Aorta (tissue), 5 donors: Measurements from ENCODE around the gene KCMF1. TPM values are rescaled to one million over a fixed set of nuclear protein-coding genes. Genes with fewer than 3 reads are reported as not detected.

Source experiments
- ATAC-seq: fragments of 200-7000 bp; cut with Tn5 transposase; one replicate; pipeline ENCODE4 v1.9.1; 2022; ENCODE audit warnings: moderate library complexity; ENCODE audit not compliant: low FRiP score
- DNase-seq, 2 donors: peaks; one replicate each; pipeline ENCODE4 v3.0.0-alpha.2; 2020
- H3K27ac ChIP-seq, 2 donors: one replicate each; pipeline ENCODE4 v1.5.1; 2013; ENCODE audit warnings: low read length in 2 of 2, mild to moderate bottlenecking in 2 of 2, moderate library complexity in 2 of 2, control low read depth in 1 of 2, inconsistent platforms in 1 of 2, low read depth in 1 of 2
- H3K27me3 ChIP-seq, 2 donors: one replicate each; pipeline ENCODE4 v1.6.1; 2013; ENCODE audit warnings: control low read depth in 1 of 2, low read length in 1 of 2, mild to moderate bottlenecking in 1 of 2, moderate library complexity in 1 of 2; ENCODE audit not compliant: insufficient read depth in 2 of 2, control insufficient read depth in 1 of 2
- H3K36me3 ChIP-seq, 2 donors: one replicate each; pipeline ENCODE4 v1.6.1; 2013; ENCODE audit warnings: control low read depth in 1 of 2, low read length in 1 of 2, mild to moderate bottlenecking in 1 of 2; ENCODE audit not compliant: insufficient read depth in 2 of 2, control insufficient read depth in 1 of 2
- H3K4me1 ChIP-seq, 2 donors: one replicate each; pipeline ENCODE4 v1.6.1; 2013; ENCODE audit warnings: low read length in 2 of 2, control low read depth in 1 of 2, mild to moderate bottlenecking in 1 of 2, moderate library complexity in 1 of 2; ENCODE audit not compliant: insufficient read depth in 2 of 2, control insufficient read depth in 1 of 2
- H3K4me3 ChIP-seq, 2 donors: one replicate each; pipeline ENCODE4 v1.5.1; 2013; ENCODE audit warnings: low read length in 2 of 2, control low read depth in 1 of 2, mild to moderate bottlenecking in 1 of 2
- H3K9me3 ChIP-seq: one replicate; pipeline ENCODE4 v1.6.1; 2013; ENCODE audit warnings: mild to moderate bottlenecking, low read length; ENCODE audit not compliant: control insufficient read depth
- WGBS, 2 donors: extraction: QIAGEN DNeasy Blood & Tissue Kit; methylation state at CpG; one replicate each; pipeline ENCODE4 v1.1.7; 2013; 5-methylcytosine and 5-hydroxymethylcytosine counted together
- intact Hi-C, 2 donors: fragments of 100-400 bp; cut with DNase I; formaldehyde crosslinking; loops; one replicate each; pipeline versions ENCODE4 v1.14.2 to v1.15.0; 2022
- polyA plus RNA-seq, 2 donors: library from polyadenylated mRNA; stranded (reverse); fragments of 200-250 nt; gene quantifications; one replicate each; pipeline ENCODE4 v1.2.3, GENCODE V29; 2013
- total RNA-seq, 2 donors: library from RNA; stranded (reverse); fragmentation: NEBNext Ultra II Directional; extraction: Animal tissue kit (Norgen Biotek cat#: 25700); gene quantifications; one replicate each; pipeline ENCODE4 v1.2.1, GENCODE V29; 2021
- donor health status: healthy with polysubstance abuse.
- donor health status: Bipolar disorder and iron deficiency.
- donor health status: DM: no; HTN: no; CAD: no.
- donor health status: DM: no; HTN: no; CAD: no.
- donor health status: DM: yes; HTN: yes; CAD: no.

KCMF1 gene
- total and polyA plus RNA-seq, 4 donors, result 37.2 to 66.7 (median 50.7) TPM

DNA sequence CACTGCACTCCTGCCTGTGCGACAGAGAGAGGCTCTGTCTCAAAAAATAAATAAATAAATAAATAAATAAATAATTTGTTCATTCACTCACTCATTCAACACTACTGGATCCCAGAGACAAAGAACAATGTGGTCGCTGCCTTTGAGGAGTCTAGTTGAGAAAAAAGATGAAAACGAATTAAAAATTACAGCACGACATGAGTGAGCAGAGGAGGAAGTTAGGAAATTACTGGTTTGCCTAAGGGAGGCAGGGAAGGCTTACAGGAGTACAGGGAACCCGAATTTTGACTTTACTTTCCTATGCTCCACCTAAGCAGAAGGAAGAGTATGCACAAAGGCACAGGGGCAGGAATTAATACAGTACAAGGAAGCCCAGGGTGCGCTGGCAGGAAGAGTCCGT is 4.2 kb upstream of the KCMF1 start:
- Histone ChIP-seq H3K27me3 (no peaks in the 10 kb centered on the region), H3K9me3 (no peaks in the 10 kb centered on the region), H3K4me3 (no peak overlapping the region), H3K27ac (no peak overlapping the region), H3K4me1 (peaks cover 0 to 2% of the 10 kb centered on the region in 2 donors), H3K36me3 (peaks cover 0 to 5% of the 10 kb centered on the region in 2 donors)
- ATAC-seq, result no peak
- intact Hi-C loops, result no loop called here
- 93 to 94% methylated on average over 7 of the region's 7 CpGs for WGBS, 2 donors
- no peak for DNase-seq

DNA sequence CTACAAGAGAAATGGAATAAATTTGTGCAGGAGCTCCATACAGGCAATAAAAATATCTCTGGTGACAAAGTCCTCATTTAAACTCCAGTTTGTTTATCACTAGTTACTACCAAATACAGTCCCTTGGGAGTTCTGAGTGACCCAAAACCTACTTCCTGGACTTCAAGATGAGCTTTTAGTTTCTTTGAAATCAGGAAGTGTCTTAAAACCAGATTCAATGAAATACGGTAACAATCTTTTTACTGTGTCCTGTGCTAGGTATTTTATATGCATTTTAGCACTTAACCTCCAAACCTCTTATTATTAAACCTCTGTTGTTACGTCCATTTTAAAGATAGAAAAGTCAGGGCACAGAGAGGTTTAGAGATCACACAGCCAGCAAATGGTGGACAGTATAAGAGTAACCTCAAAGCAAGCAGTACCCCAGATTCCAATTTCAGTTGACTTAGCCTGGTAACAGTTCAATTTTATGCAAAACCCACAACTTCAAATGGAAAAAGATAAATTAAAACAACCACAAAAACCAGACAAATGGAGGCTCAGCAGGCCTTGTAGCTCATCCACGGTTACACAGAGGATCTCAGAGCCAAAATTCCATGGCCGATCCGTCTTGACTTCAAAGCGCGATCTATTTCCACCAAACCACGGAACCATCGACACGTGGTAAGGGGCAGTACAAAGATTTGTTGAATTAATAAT is 1.3 kb upstream of the KCMF1 start:
- Histone ChIP-seq H3K27me3 (no peaks in the 10 kb centered on the region), H3K4me1 (peaks cover 0 to 4% of the 10 kb centered on the region in 2 donors), H3K9me3 (no peaks in the 10 kb centered on the region), H3K36me3 (peaks cover 0 to 1% of the 10 kb centered on the region in 2 donors), H3K4me3 (peak overlapping the region; percentile 100), H3K27ac (peak overlapping the region; percentile 52 to 99)
- ATAC-seq, result no peak
- DNase-seq, result no peak
- WGBS, 2 donors, result 4% methylated on average over 10 of the region's 10 CpGs
- intact Hi-C loops, result no loop called here

DNA sequence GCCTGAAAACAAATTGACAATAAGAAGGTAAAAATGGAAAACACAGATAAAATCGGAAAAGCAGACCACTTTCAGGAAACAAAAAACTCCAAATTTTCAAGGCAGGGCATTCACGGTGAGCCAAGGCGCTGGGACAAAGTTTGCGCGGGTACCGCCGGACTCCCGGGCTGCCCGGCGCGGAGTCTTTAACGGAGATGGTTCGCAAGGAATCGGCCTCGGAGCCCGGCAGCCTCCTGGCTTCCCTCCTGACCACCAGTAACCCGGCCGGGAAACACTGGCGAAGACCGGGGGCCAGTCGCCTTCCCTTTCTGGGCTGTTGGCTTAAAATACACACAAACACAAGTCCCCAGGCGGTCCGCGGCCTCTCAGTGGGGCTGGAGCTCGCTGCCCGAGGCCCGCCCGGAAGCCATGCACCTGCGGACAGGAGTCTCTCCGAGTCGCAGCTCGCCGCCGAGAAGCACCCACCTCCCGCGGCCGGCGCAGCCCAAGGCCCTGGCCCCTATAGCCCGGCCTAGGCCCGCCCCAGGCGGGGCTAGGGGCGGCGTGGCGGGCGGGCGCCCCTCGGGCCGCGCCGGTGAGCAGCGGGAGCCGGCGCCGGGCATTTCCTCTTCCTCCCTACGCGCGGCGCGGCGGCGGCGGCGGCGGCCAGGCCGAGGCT is 622 bp upstream of the KCMF1 start:
- peaks cover 0 to 4% of the 10 kb centered on the region in 2 donors for H3K4me1 ChIP-seq
- peak overlapping the region; percentile 100 for H3K4me3 ChIP-seq
- H3K36me3 ChIP-seq, result no peaks in the 10 kb centered on the region
- DNase-seq (peak; percentile 79 to 90), ATAC-seq (peak; percentile 72)
- H3K27me3 ChIP-seq, result no peaks in the 10 kb centered on the region
- WGBS, 2 donors, result 0 to 1% methylated on average over 49 to 65 of the region's 65 CpGs
- intact Hi-C loops, result no loop called here
- peak overlapping the region; percentile 77 to 99 for H3K27ac ChIP-seq
- H3K9me3 ChIP-seq, result no peaks in the 10 kb centered on the region

DNA sequence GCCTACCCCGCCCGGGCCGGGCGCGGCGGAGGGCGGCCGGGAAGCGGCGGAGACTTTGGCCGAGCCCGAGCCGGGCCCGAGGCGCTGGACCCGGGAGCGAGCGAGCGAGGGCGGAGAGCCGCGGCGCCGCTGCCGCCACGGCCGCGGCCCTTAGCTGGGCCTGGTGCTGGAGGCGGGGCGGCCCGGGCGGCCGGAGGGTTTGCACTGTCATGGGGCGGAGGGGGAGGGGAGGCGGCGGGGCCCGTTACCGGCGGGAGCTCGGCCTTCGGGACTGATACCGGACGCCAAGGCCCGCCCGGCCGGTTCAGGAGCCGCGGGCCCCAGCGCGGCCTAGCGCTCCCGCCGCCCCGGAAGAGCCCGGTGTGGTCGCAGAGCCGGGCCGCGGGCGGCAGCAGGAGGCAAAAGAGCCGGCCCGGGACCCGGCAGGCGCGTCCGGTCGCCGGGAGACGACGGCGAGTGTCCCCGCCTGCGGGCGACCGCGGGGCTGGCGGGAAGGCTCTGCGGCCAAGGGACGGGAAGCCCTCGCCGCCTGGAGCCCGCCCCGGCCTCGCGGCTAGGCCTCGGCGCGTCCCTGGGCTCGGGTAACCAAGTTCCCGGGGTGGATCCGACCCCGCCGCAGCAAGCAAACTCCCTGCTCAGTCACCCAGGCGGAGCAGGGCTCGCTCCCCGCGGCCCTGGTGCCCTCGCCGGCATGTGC is 697 bp downstream of the KCMF1 start:
- H3K4me3 ChIP-seq, result peak overlapping the region; percentile 100
- intact Hi-C loops, result no loop called here
- peak; percentile 63 for ATAC-seq
- peaks cover 0 to 6% of the 10 kb centered on the region in 2 donors for H3K4me1 ChIP-seq
- WGBS, 2 donors, result 0 to 1% methylated on average over 40 to 99 of the region's 99 CpGs
- no peaks in the 10 kb centered on the region for H3K9me3 ChIP-seq
- no peaks in the 10 kb centered on the region for H3K27me3 ChIP-seq
- H3K36me3 ChIP-seq, result no peaks in the 10 kb centered on the region
- DNase-seq, result peak; percentile 69 to 89
- H3K27ac ChIP-seq, result peak overlapping the region; percentile 96 to 99

DNA sequence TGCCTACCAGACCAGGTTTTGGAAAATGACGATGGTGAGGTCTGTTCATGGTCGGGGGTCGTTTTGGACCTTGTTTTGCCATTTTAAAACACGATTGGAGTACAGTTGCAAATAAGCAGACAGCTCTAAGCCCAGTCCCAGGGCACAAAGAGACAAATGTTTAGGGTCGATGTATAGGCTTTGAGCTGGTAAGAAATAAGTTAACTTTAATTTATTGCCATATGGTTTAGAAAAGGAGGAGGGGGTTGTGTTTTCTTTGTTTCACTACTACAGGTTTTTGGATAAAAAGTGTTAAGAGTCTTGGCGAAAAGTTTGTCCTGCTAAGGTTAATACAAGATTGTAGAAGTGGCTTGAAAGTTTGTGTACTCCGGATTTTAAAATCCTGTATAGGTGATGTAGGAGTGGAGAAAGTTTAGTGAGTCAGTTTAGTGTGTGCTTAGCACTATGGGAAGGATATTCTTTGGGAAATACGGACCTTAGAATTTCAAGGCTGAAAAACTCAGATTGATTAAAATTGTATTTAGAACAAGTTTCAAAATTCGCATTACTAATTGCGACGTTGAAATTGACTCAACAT is 1.3 kb downstream of the KCMF1 start:
- ATAC-seq, result no peak
- Histone ChIP-seq H3K4me1 (peaks cover 0 to 6% of the 10 kb centered on the region in 2 donors), H3K9me3 (no peaks in the 10 kb centered on the region), H3K27ac (peak overlapping the region; percentile 6 to 96), H3K27me3 (no peaks in the 10 kb centered on the region), H3K36me3 (no peaks in the 10 kb centered on the region), H3K4me3 (peak overlapping the region; percentile 100)
- no peak for DNase-seq
- intact Hi-C loops, result no loop called here
- WGBS, 2 donors, result 9 to 10% methylated on average over 11 of the region's 11 CpGs

DNA sequence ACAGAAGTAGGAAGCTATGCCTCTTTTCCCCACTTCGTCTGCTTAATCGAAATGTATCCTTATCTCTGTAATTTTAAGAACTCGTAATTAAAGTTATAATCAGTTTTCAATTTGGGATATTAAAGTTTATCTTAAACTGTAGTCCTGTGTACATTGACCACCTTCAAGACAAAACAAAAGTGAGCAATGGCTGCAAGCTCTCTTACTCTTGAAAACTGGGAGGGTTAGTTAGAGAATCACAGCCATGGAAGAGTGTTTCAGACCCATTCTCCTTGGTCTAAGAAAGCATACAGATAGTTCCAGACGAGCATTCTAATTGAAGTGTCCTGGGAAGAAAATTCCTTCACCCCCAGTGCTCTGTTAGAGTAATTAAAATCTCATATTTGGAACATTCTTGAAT is 2.0 kb downstream of the KCMF1 start:
- WGBS, 2 donors, result 14 to 19% methylated on average over 4 of the region's 4 CpGs
- Histone ChIP-seq H3K27me3 (no peaks in the 10 kb centered on the region), H3K4me3 (peak overlapping the region in 1 of 2 donors; percentile 100), H3K9me3 (no peaks in the 10 kb centered on the region), H3K27ac (no peak overlapping the region), H3K4me1 (peaks cover 0 to 6% of the 10 kb centered on the region in 2 donors), H3K36me3 (no peaks in the 10 kb centered on the region)
- ATAC-seq (no peak), DNase-seq (no peak)
- intact Hi-C loops, result no loop called here

DNA sequence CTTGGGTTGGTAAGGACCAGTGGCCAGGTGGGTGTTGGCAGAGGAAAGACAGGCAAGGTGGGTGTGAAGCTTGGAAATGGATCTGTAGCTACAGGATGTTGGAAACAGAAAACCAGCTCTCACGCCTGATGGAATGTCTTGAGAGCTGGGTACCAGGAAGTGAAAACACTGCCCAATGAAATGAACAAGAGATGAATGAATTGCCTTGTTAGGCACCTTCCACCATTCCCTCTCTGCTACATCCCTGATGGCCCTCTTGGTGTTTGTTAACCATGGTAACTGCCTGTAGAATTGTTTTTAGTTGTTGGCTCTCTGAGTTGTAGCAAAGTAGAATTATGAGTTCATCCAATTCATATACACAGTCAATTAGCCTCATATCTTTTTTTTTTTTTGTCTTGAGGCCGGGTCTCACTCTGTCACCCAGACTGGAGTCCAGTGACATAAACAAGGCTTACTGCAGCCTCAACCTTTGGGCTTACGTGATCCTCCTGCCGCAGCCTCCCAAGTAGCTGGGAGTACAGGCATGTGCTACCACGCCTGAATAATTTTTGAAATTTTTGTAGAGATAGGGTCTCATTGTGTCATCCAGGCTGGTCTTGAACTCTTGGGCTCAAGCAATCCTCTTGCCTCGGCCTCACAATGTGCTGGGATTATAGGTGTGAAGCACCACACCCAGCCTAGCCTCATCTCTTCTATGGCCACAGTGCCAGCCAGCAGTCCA is 9.5 kb downstream of the KCMF1 start:
- Histone ChIP-seq H3K4me1 (peaks cover 2% of the 10 kb centered on the region in 2 donors), H3K4me3 (no peak overlapping the region), H3K27me3 (no peaks in the 10 kb centered on the region), H3K27ac (no peak overlapping the region), H3K36me3 (no peaks in the 10 kb centered on the region), H3K9me3 (no peaks in the 10 kb centered on the region)
- no peak for ATAC-seq
- DNase-seq, result no peak
- WGBS, 2 donors, result 83 to 84% methylated on average over 6 of the region's 6 CpGs
- intact Hi-C loops, result no loop called here

DNA sequence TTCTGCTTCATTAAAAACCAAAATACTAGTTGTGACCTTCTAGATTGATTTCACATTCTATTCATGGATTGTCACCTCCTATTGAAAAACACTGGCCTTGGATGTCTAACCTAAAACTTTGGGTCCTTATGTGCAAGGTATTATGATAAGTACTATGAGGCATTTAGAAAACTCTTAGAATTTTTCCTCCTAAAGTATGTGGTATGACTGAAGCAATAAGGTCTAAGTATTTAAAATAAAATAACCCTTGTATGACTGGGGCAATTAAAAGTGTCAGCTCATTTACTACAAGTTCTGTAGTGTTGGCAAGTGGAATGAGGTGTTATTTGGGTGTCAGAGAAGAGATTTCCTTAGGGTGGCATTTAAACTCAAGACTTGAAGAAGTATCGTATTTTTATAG is 15.1 kb downstream of the KCMF1 start:
- H3K27me3 ChIP-seq, result no peaks in the 10 kb centered on the region
- H3K36me3 ChIP-seq, result no peaks in the 10 kb centered on the region
- 73 to 88% methylated on average over 1 of the region's 1 CpG for WGBS, 2 donors
- DNase-seq (no peak), ATAC-seq (no peak)
- no peak overlapping the region for H3K27ac ChIP-seq
- H3K4me1 ChIP-seq, result peaks cover 3 to 5% of the 10 kb centered on the region in 2 donors
- intact Hi-C loops, result no loop called here
- H3K9me3 ChIP-seq, result no peaks in the 10 kb centered on the region
- no peak overlapping the region for H3K4me3 ChIP-seq
